HCT116 (cell line): ENCODE results near the gene CDC42BPA. TPM values are rescaled to one million over a fixed set of nuclear protein-coding genes. Genes with fewer than 3 reads are reported as not detected.

Experiments used
- ATAC-seq: fragments of 200-7000 bp; cut with Tn5 transposase; 2 replicates; pipeline ENCODE4 v1.9.1; 2020; ENCODE audit warnings: mild to moderate bottlenecking, moderate library complexity
- BruUV-seq: library from RNA; stranded (reverse); fragments of 400-500 nt; replicated peaks from 2 replicates; lab custom pipeline; 2021; lab: Mats Ljungman, UMichigan
- CTCF ChIA-PET: fragments of 300-600 bp; sonication (Branson Sonifier 250); formaldehyde crosslinking; loops from one replicate; lab custom pipeline; 2021; ENCODE audit warnings: antibody characterized with exemption; lab: Charles Lee
- POLR2A ChIA-PET: fragments of 300-600, 350-600 bp; sonication (Branson Sonifier 250); formaldehyde crosslinking; loops from one replicate; lab custom pipeline; 2021; ENCODE audit warnings: antibody characterized with exemption; lab: Charles Lee
- RAD21 ChIA-PET, 2 experiments: fragments of 300-600 bp; sonication (Branson Sonifier 250); formaldehyde crosslinking; loops; one replicate each; lab custom pipeline; 2023; ENCODE audit warnings: low total read pairs in 2 of 2; ENCODE audit not compliant: uncharacterized antibody in 2 of 2, unreplicated experiment in 2 of 2, low non-redundant PET in 1 of 2; lab: Charles Lee
- DNase-seq: peaks from one replicate; pipeline ENCODE4 v3.0.0-alpha.2; 2010; ENCODE audit warnings: low read depth, low spot score
- H2AFZ ChIP-seq: fragments of 200-600 bp; shearing (Covaris generic), sonication (generic); 2 replicates; pipeline ENCODE4 v1.6.1; 2017; ENCODE audit warnings: low read depth, mixed run types, mixed read lengths, antibody characterized with exemption, low read length; ENCODE audit not compliant: poor library complexity, severe bottlenecking
- H3K27ac ChIP-seq: 2 replicates; pipeline ENCODE4 v1.5.1; 2012; ENCODE audit warnings: low read depth, low read length
- H3K27me3 ChIP-seq: fragments of 200-600 bp; sonication (generic); 2 replicates; pipeline ENCODE4 v1.6.1; 2016; ENCODE audit warnings: mixed run types, low read length, mixed read lengths; ENCODE audit not compliant: insufficient read depth
- H3K36me3 ChIP-seq, 2 experiments: fragments of 200-500 bp in 1 of 2; fragments of 200-600 bp in 1 of 2; sonication (Bioruptor generic) in 1 of 2; sonication (generic) in 1 of 2; 2 replicates each; pipeline versions ENCODE4 v1.5.1 to v1.6.1; 2014 to 2016; ENCODE audit warnings: low read length in 2 of 2, inconsistent platforms in 1 of 2, mixed read lengths in 1 of 2, mixed run types in 1 of 2; ENCODE audit not compliant: insufficient read depth in 2 of 2, control insufficient read depth in 1 of 2
- H3K4me1 ChIP-seq, 2 experiments: fragments of 200-600 bp in 1 of 2; sonication (generic) in 1 of 2; 2 replicates each; pipeline versions ENCODE4 v1.5.1 to v1.6.1; 2012 to 2017; ENCODE audit warnings: low read length in 2 of 2, inconsistent platforms in 1 of 2, mild to moderate bottlenecking in 1 of 2, mixed read lengths in 1 of 2, mixed run types in 1 of 2, moderate library complexity in 1 of 2; ENCODE audit not compliant: insufficient read depth in 2 of 2, control insufficient read depth in 1 of 2
- H3K4me2 ChIP-seq: fragments of 200-600 bp; sonication (generic); 2 replicates; pipeline ENCODE4 v1.6.1; 2017; ENCODE audit warnings: mixed run types, low read length, mixed read lengths
- H3K4me3 ChIP-seq, 2 experiments: fragments of 200-600 bp in 1 of 2; sonication (generic) in 1 of 2; replicated peaks in 1 of 2; 2 replicates each; pipeline ENCODE4 v1.5.1; 2011 to 2016; ENCODE audit warnings: low read length in 2 of 2, control low read depth in 1 of 2, low read depth in 1 of 2, mild to moderate bottlenecking in 1 of 2, mixed read lengths in 1 of 2, mixed run types in 1 of 2
- H3K79me2 ChIP-seq: fragments of 200-600 bp; sonication (generic); 2 replicates; pipeline ENCODE4 v1.6.1; 2017; ENCODE audit warnings: mild to moderate bottlenecking, mixed run types, low read length, moderate library complexity, mixed read lengths; ENCODE audit not compliant: insufficient read depth
- H3K9ac ChIP-seq: fragments of 200-600 bp; sonication (generic); 2 replicates; pipeline ENCODE4 v1.6.1; 2016; ENCODE audit warnings: low read length, mixed read lengths
- H3K9me2 ChIP-seq: fragments of 200-600 bp; sonication (generic), shearing (Covaris generic); 2 replicates; pipeline ENCODE4 v1.6.1; 2017; ENCODE audit warnings: mixed run types, mild to moderate bottlenecking, moderate library complexity; ENCODE audit not compliant: insufficient read depth
- H3K9me3 ChIP-seq, 2 experiments: fragments of 200-500 bp in 1 of 2; fragments of 200-600 bp in 1 of 2; sonication (Bioruptor generic) in 1 of 2; sonication (generic) in 1 of 2; 2 replicates each; pipeline ENCODE4 v1.6.1; 2014 to 2017; ENCODE audit warnings: low read length in 2 of 2, mixed read lengths in 2 of 2, inconsistent platforms in 1 of 2, low read depth in 1 of 2, mild to moderate bottlenecking in 1 of 2, mixed run types in 1 of 2, moderate library complexity in 1 of 2; ENCODE audit not compliant: control insufficient read depth in 1 of 2, insufficient read depth in 1 of 2
- H4K20me1 ChIP-seq: fragments of 200-600 bp; sonication (generic), shearing (Covaris generic); 2 replicates; pipeline ENCODE4 v1.6.1; 2017; ENCODE audit warnings: mixed run types, mild to moderate bottlenecking, moderate library complexity; ENCODE audit not compliant: insufficient read depth
- ATF3 ChIP-seq: IDR thresholded peaks from 2 replicates; pipeline ENCODE4 v1.6.1; 2012
- CEBPB ChIP-seq: IDR thresholded peaks from 2 replicates; pipeline ENCODE4 v1.6.1; 2012; ENCODE audit warnings: low read depth
- EZH2 ChIP-seq: fragments of 200-600 bp; sonication (generic); IDR thresholded peaks from 2 replicates; pipeline ENCODE4 v1.6.1; 2017; ENCODE audit warnings: antibody characterized with exemption, mixed run types
- EZH2phosphoT487 ChIP-seq: fragments of 200-600 bp; IDR thresholded peaks from 2 replicates; pipeline ENCODE4 v1.6.1; 2018; ENCODE audit warnings: antibody characterized with exemption, borderline replicate concordance
- FOSL1 ChIP-seq: IDR thresholded peaks from 2 replicates; pipeline ENCODE4 v1.6.1; 2012; ENCODE audit warnings: low read depth
- JUND ChIP-seq: IDR thresholded peaks from 2 replicates; pipeline ENCODE4 v1.6.1; 2012
- POLR2AphosphoS5 ChIP-seq: IDR thresholded peaks from 2 replicates; pipeline ENCODE4 v1.6.1; 2011; ENCODE audit warnings: mild to moderate bottlenecking, low read depth, low read length, moderate library complexity
- RAD21 ChIP-seq: IDR thresholded peaks from 2 replicates; pipeline ENCODE4 v1.6.1; 2012; ENCODE audit warnings: low read depth, mild to moderate bottlenecking
- SRF ChIP-seq: IDR thresholded peaks from 2 replicates; pipeline ENCODE4 v1.6.1; 2012; ENCODE audit warnings: low read depth
- YY1 ChIP-seq: IDR thresholded peaks from 2 replicates; pipeline ENCODE4 v1.6.1; 2011; ENCODE audit warnings: low read length, low read depth, moderate library complexity, mild to moderate bottlenecking; ENCODE audit not compliant: insufficient replicate concordance; ENCODE audit errors: extremely low read depth
- ZBTB33 ChIP-seq: IDR thresholded peaks from 2 replicates; pipeline ENCODE4 v1.6.1; 2011; ENCODE audit warnings: mild to moderate bottlenecking, low read length, moderate library complexity; ENCODE audit not compliant: insufficient replicate concordance; ENCODE audit errors: extremely low read depth
- ZNF274 ChIP-seq: fragments of 200-500 bp; sonication (Bioruptor generic); IDR thresholded peaks from 2 replicates; pipeline ENCODE4 v1.6.1; 2014; ENCODE audit warnings: mild to moderate bottlenecking, low read depth, low read length, inconsistent platforms
- intact Hi-C: fragments of 100-400 bp; cut with micrococcal nuclease; formaldehyde crosslinking; loops from 2 replicates; pipeline ENCODE4 v1.10.0; 2022
- total RNA-seq: library from RNA; stranded (reverse); gene quantifications from one replicate; pipeline ENCODE4 v1.2.1, GENCODE V29; 2021; ENCODE audit not compliant: unreplicated experiment

CDC42BPA gene
- total RNA-seq, 1 experiment from 2014 or later: 44.0 TPM

- Histone ChIP-seq H3K79me2 (peaks cover 97% of the 10 kb centered on the region), H3K36me3 (no peaks in the 10 kb centered on the region), H3K4me3 (no peak overlapping the region), H3K9ac (no peak overlapping the region), H3K27ac (no peak overlapping the region)
- ATAC-seq (no peak), DNase-seq (no peak)
- POLR2A ChIA-PET: no interaction called here
- no peak for TF ChIP-seq CEBPB
- TF ChIP-seq RAD21: no peak
- TF ChIP-seq, all 23 proteins: peak for 0
- BruUV-seq: no TSS peak
- ChIA-PET RAD21 (no interaction called here), CTCF (no interaction called here)
- Histone ChIP-seq H3K4me1 (peaks cover 0 to 6% of the 10 kb centered on the region in 2 experiments; a peak in 1 of 4 replicates), H3K9me2 (no peaks in the 10 kb centered on the region), H4K20me1 (no peaks in the 10 kb centered on the region), H3K4me2 (no peak overlapping the region), H3K27me3 (no peaks in the 10 kb centered on the region), H2AFZ (no peak overlapping the region), H3K9me3 (no peaks in the 10 kb centered on the region)
- intact Hi-C loops: no loop called here
Measured at GRCh38 chr1:227299241-227299627, 19.1 kb downstream of the CDC42BPA start.

GRCh38 chr1:227298512-227299240 lies 19.6 kb downstream of the CDC42BPA start:
- no peak overlapping the region for H3K9ac ChIP-seq
- no TSS peak for BruUV-seq
- H3K9me3 ChIP-seq: no peaks in the 10 kb centered on the region
- ChIA-PET POLR2A (no interaction called here), CTCF (no interaction called here), RAD21 (no interaction called here)
- TF ChIP-seq YY1 (no peak), POLR2AphosphoS5 (no peak), EZH2phosphoT487 (no peak), EZH2 (no peak), JUND (no peak), ATF3 (no peak), ZBTB33 (no peak), FOSL1 (no peak), ZNF274 (no peak), SRF (no peak)
- no peak for ATAC-seq
- H3K79me2 ChIP-seq: peaks cover 96% of the 10 kb centered on the region
- H4K20me1 ChIP-seq: no peaks in the 10 kb centered on the region
- H3K27me3 ChIP-seq: no peaks in the 10 kb centered on the region
- H3K27ac ChIP-seq: no peak overlapping the region
- H3K4me2 ChIP-seq: no peak overlapping the region
- H3K36me3 ChIP-seq: no peaks in the 10 kb centered on the region
- peaks cover 0 to 6% of the 10 kb centered on the region in 2 experiments; a peak in 1 of 4 replicates for H3K4me1 ChIP-seq
- DNase-seq: no peak
- H3K4me3 ChIP-seq: no peak overlapping the region
- intact Hi-C loops: no loop called here
- H3K9me2 ChIP-seq: no peaks in the 10 kb centered on the region
- H2AFZ ChIP-seq: no peak overlapping the region
